Nephron (organoid): Measurements from ENCODE around the gene LRBA.
A peak's percentile ranks its signal among the peaks of the same experiment; 100 is the strongest.

Source experiments
- H3K27ac Mint-ChIP-seq, 3 experiments: 2 replicates each; pipeline ENCODE4 v1.8.0; 2020; ENCODE audit warnings: mixed read lengths in 3 of 3, mild to moderate bottlenecking in 2 of 3, moderate library complexity in 1 of 3
- H3K27me3 Mint-ChIP-seq: 2 replicates; pipeline ENCODE4 v1.8.0; 2021; ENCODE audit warnings: low read depth, mild to moderate bottlenecking, moderate library complexity, mixed read lengths
- H3K36me3 Mint-ChIP-seq: 2 replicates; pipeline ENCODE4 v1.8.0; 2020; ENCODE audit warnings: low read depth, mixed read lengths
- H3K4me1 Mint-ChIP-seq: 2 replicates; pipeline ENCODE4 v1.8.0; 2020; ENCODE audit warnings: mixed read lengths
- H3K4me3 Mint-ChIP-seq, 3 experiments: 2 replicates each; pipeline ENCODE4 v1.8.0; 2020; ENCODE audit warnings: mild to moderate bottlenecking in 3 of 3, mixed read lengths in 3 of 3, moderate library complexity in 2 of 3
- H3K9me3 Mint-ChIP-seq: 2 replicates; pipeline ENCODE4 v1.8.0; 2020; ENCODE audit warnings: mixed read lengths
- CTCF ChIP-seq, 3 experiments: fragments of 200-600 bp; sonication (generic); IDR thresholded peaks; one replicate each; pipeline ENCODE4 v1.5.0; 2021; ENCODE audit warnings: antibody characterized with exemption in 3 of 3; ENCODE audit not compliant: unreplicated experiment in 3 of 3

LRBA gene

GRCh38 chr4:150358691-150359090 is 656.4 kb downstream of the LRBA start:
- H3K27me3 Mint-ChIP-seq: no peaks in the 10 kb centered on the region
- no peak overlapping the region for H3K27ac Mint-ChIP-seq
- H3K4me3 Mint-ChIP-seq: no peak overlapping the region
- H3K4me1 Mint-ChIP-seq: peaks cover 23% of the 10 kb centered on the region
- no peak for TF ChIP-seq CTCF (IDR thresholded peaks at IDR 0.05; ENCODE audit: unreplicated experiment in 3 of 3)
- H3K36me3 Mint-ChIP-seq: no peaks in the 10 kb centered on the region
- H3K9me3 Mint-ChIP-seq: no peaks in the 10 kb centered on the region

GRCh38 chr4:150357829-150358228 is 657.3 kb downstream of the LRBA start:
- no peaks in the 10 kb centered on the region for H3K27me3 Mint-ChIP-seq
- no peak overlapping the region for H3K27ac Mint-ChIP-seq
- TF ChIP-seq CTCF (IDR thresholded peaks at IDR 0.05; ENCODE audit: unreplicated experiment in 3 of 3): no peak
- no peaks in the 10 kb centered on the region for H3K36me3 Mint-ChIP-seq
- no peaks in the 10 kb centered on the region for H3K9me3 Mint-ChIP-seq
- H3K4me1 Mint-ChIP-seq: peaks cover 20% of the 10 kb centered on the region
- H3K4me3 Mint-ChIP-seq: no peak overlapping the region

GRCh38 chr4:150355858-150356455 is 659.1 kb downstream of the LRBA start:
- no peak for TF ChIP-seq CTCF (IDR thresholded peaks at IDR 0.05; ENCODE audit: unreplicated experiment in 3 of 3)
- Mint-ChIP-seq H3K27me3 (no peaks in the 10 kb centered on the region), H3K9me3 (no peaks in the 10 kb centered on the region), H3K4me3 (no peak overlapping the region), H3K36me3 (no peaks in the 10 kb centered on the region), H3K4me1 (peaks cover 20% of the 10 kb centered on the region), H3K27ac (peak overlapping the region in 1 of 3 experiments; percentile 50)

GRCh38 chr4:150355418-150355817 is 659.7 kb downstream of the LRBA start:
- Mint-ChIP-seq H3K4me1 (peaks cover 20% of the 10 kb centered on the region), H3K27ac (no peak overlapping the region), H3K27me3 (no peaks in the 10 kb centered on the region), H3K9me3 (no peaks in the 10 kb centered on the region), H3K4me3 (no peak overlapping the region), H3K36me3 (no peaks in the 10 kb centered on the region)
- no peak for TF ChIP-seq CTCF (IDR thresholded peaks at IDR 0.05; ENCODE audit: unreplicated experiment in 3 of 3)

- Mint-ChIP-seq H3K27me3 (no peaks in the 10 kb centered on the region), H3K9me3 (no peaks in the 10 kb centered on the region), H3K4me3 (no peak overlapping the region), H3K36me3 (no peaks in the 10 kb centered on the region), H3K27ac (no peak overlapping the region), H3K4me1 (peaks cover 20% of the 10 kb centered on the region)
- TF ChIP-seq CTCF (IDR thresholded peaks at IDR 0.05; ENCODE audit: unreplicated experiment in 3 of 3): no peak
These were observed 660.8 kb downstream of the LRBA start for GRCh38 chr4:150354214-150354796.

GRCh38 chr4:150348079-150348478 is 667.0 kb downstream of the LRBA start:
- TF ChIP-seq CTCF (IDR thresholded peaks at IDR 0.05; ENCODE audit: unreplicated experiment in 3 of 3): no peak
- H3K27ac Mint-ChIP-seq: no peak overlapping the region
- H3K36me3 Mint-ChIP-seq: peaks cover 10% of the 10 kb centered on the region
- no peaks in the 10 kb centered on the region for H3K9me3 Mint-ChIP-seq
- H3K4me1 Mint-ChIP-seq: no peaks in the 10 kb centered on the region
- no peaks in the 10 kb centered on the region for H3K27me3 Mint-ChIP-seq
- no peak overlapping the region for H3K4me3 Mint-ChIP-seq
